Karpas-422 (cell line): ENCODE results near the gene HDAC5. TPM values are rescaled to one million over a fixed set of nuclear protein-coding genes. Genes with fewer than 3 reads are reported as not detected.

Experiments used
- DNase-seq: peaks from one replicate; pipeline ENCODE4 v3.0.0-alpha.2; 2015
- H2AFZ ChIP-seq: fragments of 200-600 bp; sonication (generic); 2 replicates; pipeline ENCODE4 v1.6.1; 2014; ENCODE audit warnings: antibody characterized with exemption, low read length, mixed read lengths
- H3K27ac ChIP-seq: fragments of 200-600 bp; sonication (generic); 2 replicates; pipeline ENCODE4 v1.5.1; 2014; ENCODE audit warnings: mild to moderate bottlenecking, low read length, moderate library complexity
- H3K27me3 ChIP-seq: fragments of 200-600 bp; sonication (generic); 2 replicates; pipeline ENCODE4 v1.6.1; 2014; ENCODE audit warnings: low read length, mixed read lengths
- H3K36me3 ChIP-seq: fragments of 200-600 bp; sonication (generic); 2 replicates; pipeline ENCODE4 v1.6.1; 2014; ENCODE audit warnings: low read length, mixed read lengths; ENCODE audit not compliant: insufficient read depth
- H3K4me1 ChIP-seq: fragments of 200-600 bp; sonication (generic); 2 replicates; pipeline ENCODE4 v1.6.1; 2014; ENCODE audit warnings: mild to moderate bottlenecking, low read length, mixed read lengths
- H3K4me2 ChIP-seq: fragments of 200-600 bp; sonication (generic); 2 replicates; pipeline ENCODE4 v1.6.1; 2014; ENCODE audit warnings: low read length, low read depth, mild to moderate bottlenecking; ENCODE audit not compliant: poor library complexity, severe bottlenecking
- H3K4me3 ChIP-seq: fragments of 200-600 bp; sonication (generic); 2 replicates; pipeline ENCODE4 v1.5.1; 2014; ENCODE audit warnings: mild to moderate bottlenecking, antibody characterized with exemption, low read length, mixed read lengths
- H3K79me2 ChIP-seq: fragments of 200-600 bp; sonication (generic); 2 replicates; pipeline ENCODE4 v1.6.1; 2014; ENCODE audit warnings: mild to moderate bottlenecking, low read length, mixed read lengths
- H3K9ac ChIP-seq: fragments of 200-600 bp; sonication (generic); 2 replicates; pipeline ENCODE4 v1.6.0; 2014; ENCODE audit warnings: low read length
- H3K9me2 ChIP-seq: fragments of 200-600 bp; sonication (generic), shearing (Covaris generic); replicated peaks from 2 replicates; pipeline ENCODE4 v1.6.0; 2014; ENCODE audit warnings: mild to moderate bottlenecking, low read length, moderate library complexity; ENCODE audit not compliant: insufficient read depth
- H3K9me3 ChIP-seq: fragments of 300-700, 200-600 bp; sonication (generic); 2 replicates; pipeline ENCODE4 v1.6.1; 2014; ENCODE audit warnings: low read length, mixed read lengths
- H4K20me1 ChIP-seq: fragments of 200-600 bp; sonication (generic); 2 replicates; pipeline ENCODE4 v1.6.1; 2014; ENCODE audit warnings: mild to moderate bottlenecking, antibody characterized with exemption, low read length, low read depth; ENCODE audit not compliant: insufficient read depth
- total RNA-seq: library from RNA; depleted of rRNA; stranded (reverse); fragments of >200 nt; shearing (Covaris generic); gene quantifications from 2 replicates; pipeline ENCODE4 v1.2.3, GENCODE V29; 2014; ENCODE audit warnings: low replicate concordance

HDAC5 gene
- total RNA-seq, 1 experiment from 2014 or later: 24.4 TPM

DNA sequence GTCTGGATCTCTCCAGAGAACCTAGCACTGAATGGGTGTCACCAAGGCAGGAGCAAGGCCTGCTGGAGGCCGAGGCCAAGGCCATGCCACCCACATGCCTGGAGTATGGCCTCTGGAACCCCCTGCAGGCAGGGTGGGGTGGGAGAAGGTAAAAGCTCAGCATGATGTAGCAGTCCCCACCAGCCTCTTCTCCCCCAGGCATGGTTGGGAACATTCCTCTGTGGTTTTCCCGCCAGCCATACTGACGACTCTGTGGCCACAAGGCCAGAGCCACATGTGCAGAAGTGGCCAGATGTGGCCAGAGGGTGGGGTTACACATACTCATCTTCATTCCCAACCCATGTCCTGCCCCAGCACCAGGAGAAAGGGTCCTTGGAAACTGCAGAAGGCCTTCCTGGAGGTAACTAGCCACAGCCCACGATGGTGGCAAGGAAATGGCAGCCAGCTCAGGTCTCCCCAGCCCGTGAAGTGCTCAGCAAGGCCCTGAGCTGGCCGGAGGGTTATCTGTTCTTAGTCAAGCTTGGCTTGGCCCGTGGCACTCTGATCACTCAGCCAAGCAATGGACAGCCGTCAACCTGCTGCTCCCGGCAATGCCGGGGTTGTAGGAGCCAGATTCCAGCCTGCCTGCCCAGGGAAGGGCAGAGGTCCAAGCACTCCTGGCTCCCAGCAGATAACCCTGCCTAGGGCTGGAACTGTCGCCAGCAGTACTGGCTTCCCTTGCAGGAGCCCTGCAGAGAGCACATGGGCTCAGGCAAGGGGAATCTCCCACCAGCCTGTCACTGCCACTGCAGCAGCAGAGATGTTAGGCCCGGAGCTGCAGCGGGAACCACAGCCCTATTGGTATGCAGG, 26.1 kb downstream of the HDAC5 start:
- Histone ChIP-seq H3K27ac (no peak overlapping the region), H3K27me3 (no peaks in the 10 kb centered on the region), H3K9me3 (no peaks in the 10 kb centered on the region), H3K4me3 (no peak overlapping the region), H3K9me2 (no peaks in the 10 kb centered on the region), H3K9ac (no peak overlapping the region), H2AFZ (no peak overlapping the region), H3K4me1 (peaks cover 7% of the 10 kb centered on the region), H3K4me2 (no peak overlapping the region), H4K20me1 (no peaks in the 10 kb centered on the region), H3K36me3 (no peaks in the 10 kb centered on the region), H3K79me2 (no peaks in the 10 kb centered on the region)
- no peak for DNase-seq

DNA sequence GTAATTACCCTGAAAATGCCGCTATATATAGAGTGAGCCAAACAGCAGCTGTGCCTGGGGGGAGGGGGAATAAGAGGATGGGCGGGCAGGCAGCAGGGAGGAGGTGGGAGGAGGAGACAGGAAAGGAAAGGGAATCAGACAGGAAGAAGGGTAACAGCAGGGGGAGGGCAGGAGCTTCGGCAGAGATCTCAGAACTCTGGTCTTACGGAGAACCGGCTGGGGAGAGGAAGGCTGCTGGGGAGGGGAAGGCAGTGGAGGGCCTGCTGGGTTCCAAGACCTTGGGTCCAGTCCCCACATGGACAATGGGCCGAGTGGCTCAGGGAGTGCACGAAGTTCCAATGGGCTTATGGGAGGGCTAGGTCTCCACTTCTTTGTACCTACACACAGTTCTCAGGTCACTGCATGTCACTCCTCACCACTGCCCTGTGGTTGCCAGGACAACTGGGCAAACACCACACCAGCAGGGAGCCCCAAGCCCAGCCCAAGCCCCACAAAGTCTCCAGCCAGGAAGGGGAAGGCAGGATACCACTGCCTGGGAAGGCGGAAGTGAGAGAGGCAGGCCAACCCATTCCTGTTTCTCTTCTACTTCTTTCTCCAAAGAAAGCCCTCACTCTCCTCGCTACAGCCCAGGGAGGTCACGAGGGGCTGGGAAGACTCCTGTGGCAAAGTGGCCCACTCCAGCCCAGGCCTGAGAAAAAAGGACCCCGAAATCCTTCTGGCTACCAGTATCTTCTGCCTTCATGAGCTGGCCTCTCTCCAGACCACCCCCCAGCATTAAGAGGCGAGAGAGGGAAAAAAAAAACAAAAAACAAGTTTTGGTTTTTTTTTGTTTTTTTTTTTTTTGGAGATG, 27.6 kb downstream of the HDAC5 start:
- Histone ChIP-seq H3K9me2 (no peaks in the 10 kb centered on the region), H3K4me1 (peaks cover 7% of the 10 kb centered on the region), H4K20me1 (no peaks in the 10 kb centered on the region), H3K36me3 (no peaks in the 10 kb centered on the region), H3K27ac (no peak overlapping the region), H3K4me3 (no peak overlapping the region), H3K79me2 (no peaks in the 10 kb centered on the region), H3K27me3 (no peaks in the 10 kb centered on the region), H3K9me3 (no peaks in the 10 kb centered on the region), H2AFZ (no peak overlapping the region), H3K9ac (no peak overlapping the region), H3K4me2 (no peak overlapping the region)
- DNase-seq: no peak

DNA sequence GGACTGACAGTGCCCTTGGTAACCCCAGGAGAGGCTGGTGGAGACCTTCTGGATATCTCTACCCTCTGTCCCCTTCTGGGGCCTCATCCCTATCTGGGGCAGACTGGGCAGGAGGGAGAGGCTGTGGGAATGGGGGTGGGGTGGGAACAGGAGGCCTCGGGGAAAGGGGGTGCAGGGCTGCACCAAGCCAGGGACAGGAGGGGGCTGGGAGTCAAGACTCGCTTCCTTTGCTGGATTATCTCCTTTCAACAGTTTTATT, 28.1 kb downstream of the HDAC5 start:
- no peak for DNase-seq
- H3K9ac ChIP-seq: no peak overlapping the region
- H3K4me2 ChIP-seq: no peak overlapping the region
- H4K20me1 ChIP-seq: no peaks in the 10 kb centered on the region
- no peak overlapping the region for H2AFZ ChIP-seq
- H3K27ac ChIP-seq: no peak overlapping the region
- H3K79me2 ChIP-seq: no peaks in the 10 kb centered on the region
- no peaks in the 10 kb centered on the region for H3K36me3 ChIP-seq
- H3K27me3 ChIP-seq: no peaks in the 10 kb centered on the region
- H3K4me1 ChIP-seq: peaks cover 7% of the 10 kb centered on the region
- no peaks in the 10 kb centered on the region for H3K9me2 ChIP-seq
- H3K4me3 ChIP-seq: no peak overlapping the region
- H3K9me3 ChIP-seq: no peaks in the 10 kb centered on the region

DNA sequence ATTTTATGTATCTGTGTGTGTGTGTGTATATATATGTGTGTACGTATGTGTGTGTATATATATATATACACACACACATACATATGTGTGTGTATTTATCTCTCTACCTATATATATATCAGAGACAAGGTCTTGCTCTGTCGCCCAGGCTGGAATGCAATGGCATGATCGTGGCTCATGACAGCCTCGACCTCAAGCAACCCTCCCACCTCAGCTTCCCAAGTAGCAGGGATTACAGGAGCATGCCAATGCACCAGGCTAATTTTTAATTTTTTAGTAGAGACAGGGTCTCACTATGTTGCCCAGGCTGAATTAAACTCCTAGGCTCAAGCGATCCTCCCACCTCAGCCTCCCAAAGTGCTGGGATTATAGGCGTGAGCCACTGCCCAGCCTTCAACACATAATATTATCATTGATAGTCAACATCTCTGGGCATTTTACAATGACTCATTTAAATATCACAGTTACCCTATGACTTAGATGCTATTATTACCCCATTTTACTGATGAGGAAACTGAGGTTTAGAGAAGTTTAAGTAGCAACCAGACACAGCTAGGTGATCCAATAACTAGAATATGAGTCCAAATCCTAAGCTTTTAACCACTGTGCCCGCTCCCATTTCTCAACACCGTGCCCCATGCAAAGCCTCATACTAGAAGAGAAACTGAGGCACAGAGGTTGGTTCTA, 28.6 kb downstream of the HDAC5 start:
- Histone ChIP-seq H3K4me3 (no peak overlapping the region), H3K4me1 (peaks cover 7% of the 10 kb centered on the region), H2AFZ (no peak overlapping the region), H3K9me2 (no peaks in the 10 kb centered on the region), H4K20me1 (no peaks in the 10 kb centered on the region), H3K79me2 (no peaks in the 10 kb centered on the region), H3K9me3 (no peaks in the 10 kb centered on the region), H3K9ac (no peak overlapping the region), H3K27me3 (no peaks in the 10 kb centered on the region), H3K36me3 (no peaks in the 10 kb centered on the region), H3K27ac (no peak overlapping the region), H3K4me2 (no peak overlapping the region)
- DNase-seq: no peak

DNA sequence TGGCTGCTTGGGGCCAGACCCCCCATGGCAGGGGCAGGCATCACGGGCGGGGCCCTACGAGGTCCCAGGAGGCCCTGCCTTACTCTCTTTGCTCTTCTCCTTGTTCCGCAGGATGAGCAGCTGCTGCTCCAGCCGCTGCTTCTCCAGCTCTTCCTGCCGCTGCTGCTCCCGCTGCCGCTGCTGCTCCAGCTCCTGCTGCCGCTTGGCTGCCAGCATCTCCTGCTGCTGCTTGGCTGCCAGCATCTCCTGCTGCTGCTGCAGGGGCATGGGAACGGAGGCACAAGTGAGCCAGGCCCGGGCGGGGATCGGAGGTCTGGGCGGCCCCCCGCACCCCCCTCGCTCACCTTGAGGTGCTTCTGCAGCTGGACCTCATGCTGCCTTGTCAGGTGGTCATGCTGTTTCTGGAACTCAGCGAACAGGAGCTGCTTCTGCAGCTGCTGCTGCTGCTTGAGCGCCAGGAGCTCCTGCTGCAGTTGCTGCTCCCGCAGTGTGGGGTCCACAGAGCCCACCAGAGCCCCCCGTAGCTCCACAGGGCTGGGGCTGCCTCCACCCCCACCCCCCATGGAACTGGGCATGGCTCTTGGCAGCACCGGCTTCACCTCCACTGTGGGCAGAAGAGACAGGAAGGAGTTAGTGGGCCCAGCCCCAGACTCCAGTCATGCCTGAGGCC, 30.1 kb downstream of the HDAC5 start:
- no peak for DNase-seq
- H3K36me3 ChIP-seq: no peaks in the 10 kb centered on the region
- no peak overlapping the region for H3K9ac ChIP-seq
- no peak overlapping the region for H3K4me3 ChIP-seq
- H3K79me2 ChIP-seq: no peaks in the 10 kb centered on the region
- H3K27ac ChIP-seq: no peak overlapping the region
- no peak overlapping the region for H3K4me2 ChIP-seq
- no peaks in the 10 kb centered on the region for H3K9me2 ChIP-seq
- H2AFZ ChIP-seq: no peak overlapping the region
- H3K9me3 ChIP-seq: no peaks in the 10 kb centered on the region
- no peaks in the 10 kb centered on the region for H4K20me1 ChIP-seq
- H3K27me3 ChIP-seq: no peaks in the 10 kb centered on the region
- peaks cover 7% of the 10 kb centered on the region for H3K4me1 ChIP-seq

GRCh38 chr17:44092051-44092450, 31.4 kb downstream of the HDAC5 start:
- Histone ChIP-seq H3K9ac (no peak overlapping the region), H3K9me3 (no peaks in the 10 kb centered on the region), H3K79me2 (no peaks in the 10 kb centered on the region), H3K9me2 (no peaks in the 10 kb centered on the region), H3K4me2 (no peak overlapping the region), H3K36me3 (no peaks in the 10 kb centered on the region), H3K4me1 (peaks cover 7% of the 10 kb centered on the region), H3K27me3 (no peaks in the 10 kb centered on the region), H3K27ac (no peak overlapping the region), H2AFZ (no peak overlapping the region), H3K4me3 (no peak overlapping the region), H4K20me1 (no peaks in the 10 kb centered on the region)
- no peak for DNase-seq

DNA sequence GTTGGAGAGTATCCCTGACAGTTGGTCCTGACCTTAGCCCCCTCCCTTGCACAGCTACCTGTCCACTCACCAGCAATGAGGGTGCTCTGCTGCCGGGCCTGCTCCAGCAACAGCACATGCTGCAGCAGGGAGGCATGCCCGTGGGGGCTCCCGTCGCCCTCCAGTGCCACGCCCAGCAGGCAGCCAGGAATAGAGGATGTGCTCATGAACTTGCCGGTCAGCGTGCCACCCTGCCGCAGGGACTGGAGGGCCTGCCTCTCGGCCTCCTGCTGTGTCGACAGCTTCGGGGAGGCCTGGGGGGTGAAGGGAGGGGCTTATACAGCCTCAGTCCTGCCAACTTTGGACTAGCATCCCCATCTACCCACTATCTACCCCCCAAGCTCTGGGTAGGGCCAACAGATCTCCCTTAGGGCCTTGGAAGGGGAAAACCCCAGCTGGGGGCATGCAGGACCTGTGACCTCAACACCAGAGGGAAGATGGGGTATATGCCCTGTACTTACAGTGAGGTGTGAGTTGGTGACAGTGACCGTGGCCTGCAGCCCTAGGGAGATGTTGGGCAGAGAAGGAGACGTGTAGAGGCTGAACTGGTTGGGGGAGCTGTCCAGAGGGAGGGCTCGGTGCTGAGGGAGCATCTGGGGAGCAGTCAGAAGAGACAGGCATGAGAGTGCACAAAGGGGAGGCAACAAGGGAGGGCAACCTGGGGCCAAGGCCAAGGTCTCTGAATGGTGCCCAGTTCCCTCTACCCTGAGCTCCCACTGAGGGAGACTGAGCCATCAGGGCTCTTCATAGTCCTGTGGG, 32.0 kb downstream of the HDAC5 start:
- Histone ChIP-seq H3K79me2 (no peaks in the 10 kb centered on the region), H3K9me3 (no peaks in the 10 kb centered on the region), H3K4me2 (no peak overlapping the region), H4K20me1 (no peaks in the 10 kb centered on the region), H3K36me3 (no peaks in the 10 kb centered on the region), H2AFZ (no peak overlapping the region), H3K27me3 (no peaks in the 10 kb centered on the region), H3K4me1 (peaks cover 7% of the 10 kb centered on the region), H3K9ac (no peak overlapping the region), H3K27ac (no peak overlapping the region), H3K4me3 (no peak overlapping the region), H3K9me2 (no peaks in the 10 kb centered on the region)
- no peak for DNase-seq
